ENCODE data around the gene CKM. TPM values are rescaled to one million over a fixed set of nuclear protein-coding genes. Genes with fewer than 3 reads are reported as not detected.

CKM gene
- total RNA-seq, 4 donors from 2014 or later: 0.17 to 0.73 TPM; not detected in 2

DNA sequence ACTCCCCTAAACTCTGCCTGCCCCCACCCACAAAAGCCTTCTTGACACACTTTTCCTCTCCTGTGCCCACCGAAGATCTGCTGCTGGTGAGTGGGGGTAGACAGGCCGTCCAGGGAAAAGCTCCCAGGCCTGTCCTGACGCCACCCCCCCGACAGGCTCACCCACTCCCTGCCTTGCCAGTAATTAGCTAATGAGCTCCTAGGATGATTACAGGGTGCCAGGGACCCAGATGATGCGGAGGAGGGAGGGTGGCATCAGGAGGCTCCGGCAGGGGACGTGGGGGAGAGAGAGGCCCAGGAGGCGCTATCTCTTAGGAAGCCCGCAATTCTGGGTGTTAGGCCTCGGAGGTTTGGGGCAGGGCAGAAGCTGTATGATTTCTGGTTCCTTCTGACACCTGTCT, 44.6 kb downstream of the CKM start:
- WGBS, 2 donors (ENCODE audit: low coverage in 1 of 2): 84 to 96% methylated on average over 6 of the region's 10 CpGs
- no peak overlapping the region for H3K27ac ChIP-seq
- H3K36me3 ChIP-seq: peaks cover 0 to 100% of the 10 kb centered on the region in 2 donors
- H3K9me3 ChIP-seq: no peaks in the 10 kb centered on the region
- no peaks in the 10 kb centered on the region for H3K4me1 ChIP-seq
- no peaks in the 10 kb centered on the region for H3K27me3 ChIP-seq
- no peak overlapping the region for H3K4me3 ChIP-seq
- TF ChIP-seq EP300 (IDR thresholded peaks at IDR 0.05) (no peak), POLR2A (IDR thresholded peaks at IDR 0.05) (no peak), POLR2AphosphoS5 (IDR thresholded peaks at IDR 0.05) (no peak)
- TF ChIP-seq, protein P1, sequence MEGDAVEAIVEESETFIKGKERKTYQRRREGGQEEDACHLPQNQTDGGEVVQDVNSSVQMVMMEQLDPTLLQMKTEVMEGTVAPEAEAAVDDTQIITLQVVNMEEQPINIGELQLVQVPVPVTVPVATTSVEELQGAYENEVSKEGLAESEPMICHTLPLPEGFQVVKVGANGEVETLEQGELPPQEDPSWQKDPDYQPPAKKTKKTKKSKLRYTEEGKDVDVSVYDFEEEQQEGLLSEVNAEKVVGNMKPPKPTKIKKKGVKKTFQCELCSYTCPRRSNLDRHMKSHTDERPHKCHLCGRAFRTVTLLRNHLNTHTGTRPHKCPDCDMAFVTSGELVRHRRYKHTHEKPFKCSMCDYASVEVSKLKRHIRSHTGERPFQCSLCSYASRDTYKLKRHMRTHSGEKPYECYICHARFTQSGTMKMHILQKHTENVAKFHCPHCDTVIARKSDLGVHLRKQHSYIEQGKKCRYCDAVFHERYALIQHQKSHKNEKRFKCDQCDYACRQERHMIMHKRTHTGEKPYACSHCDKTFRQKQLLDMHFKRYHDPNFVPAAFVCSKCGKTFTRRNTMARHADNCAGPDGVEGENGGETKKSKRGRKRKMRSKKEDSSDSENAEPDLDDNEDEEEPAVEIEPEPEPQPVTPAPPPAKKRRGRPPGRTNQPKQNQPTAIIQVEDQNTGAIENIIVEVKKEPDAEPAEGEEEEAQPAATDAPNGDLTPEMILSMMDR (IDR thresholded peaks at IDR 0.05): no peak
- ATAC-seq: no peak

DNA sequence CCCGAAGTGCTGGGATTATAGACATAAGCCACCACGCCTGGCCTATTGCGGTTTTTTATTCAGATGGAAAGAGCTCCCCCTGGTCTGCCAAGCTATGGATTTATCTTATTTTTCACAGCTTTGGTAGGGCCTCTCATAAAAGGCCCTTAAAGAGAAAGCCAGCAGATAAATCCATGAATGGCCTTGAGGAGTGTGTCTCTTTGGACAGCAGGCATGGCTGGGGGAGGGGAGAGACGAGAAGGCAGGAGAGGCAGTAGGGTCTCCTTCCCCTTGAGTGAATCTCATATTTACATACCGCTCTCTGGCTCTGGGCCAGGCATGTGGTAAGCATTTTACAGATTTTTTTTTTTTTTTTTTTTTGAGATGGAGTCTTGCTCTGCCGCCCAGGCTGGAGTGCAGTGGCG, 46.4 kb downstream of the CKM start:
- TF ChIP-seq, protein P1 (IDR thresholded peaks at IDR 0.05): no peak
- TF ChIP-seq POLR2A (IDR thresholded peaks at IDR 0.05): no peak
- TF ChIP-seq POLR2AphosphoS5 (IDR thresholded peaks at IDR 0.05): no peak
- no peak for TF ChIP-seq EP300 (IDR thresholded peaks at IDR 0.05)
- 57 to 68% methylated on average over 3 to 6 of the region's 7 CpGs for WGBS, 2 donors (ENCODE audit: low coverage in 1 of 2)
- Histone ChIP-seq H3K9me3 (no peaks in the 10 kb centered on the region), H3K27me3 (no peaks in the 10 kb centered on the region), H3K27ac (no peak overlapping the region), H3K36me3 (peaks cover 0 to 100% of the 10 kb centered on the region in 2 donors), H3K4me3 (no peak overlapping the region), H3K4me1 (no peaks in the 10 kb centered on the region)
- no peak for ATAC-seq

DNA sequence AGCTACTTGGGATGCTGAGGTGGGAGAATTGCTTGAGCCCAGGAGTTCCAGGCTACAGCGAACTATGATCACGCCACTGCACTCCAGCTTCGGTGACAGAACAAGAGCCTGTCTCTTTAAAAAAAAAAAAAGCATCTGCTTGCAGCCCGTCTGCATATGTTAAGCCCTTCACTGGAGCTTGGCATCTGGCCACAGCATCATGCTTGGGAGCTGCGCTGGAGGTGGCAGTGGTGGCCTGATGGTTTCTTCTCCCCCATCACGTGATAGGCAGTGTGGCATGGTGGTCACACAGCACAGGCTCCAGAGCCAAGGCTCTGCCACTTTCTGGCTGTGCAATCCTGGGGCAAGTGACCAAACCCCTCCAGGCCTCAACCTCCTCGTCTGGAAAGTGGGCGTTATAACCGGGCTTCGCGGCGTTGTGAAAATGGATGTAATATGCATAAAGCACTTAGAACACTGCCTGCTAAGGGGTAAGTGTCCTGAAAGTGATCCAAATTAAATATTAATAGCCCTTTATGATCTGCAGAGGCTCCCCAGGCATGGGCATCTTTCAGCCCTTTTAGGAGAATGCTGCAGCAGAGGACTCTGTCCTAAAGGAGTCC, 47.2 kb downstream of the CKM start:
- Histone ChIP-seq H3K4me3 (no peak overlapping the region), H3K27me3 (no peaks in the 10 kb centered on the region), H3K36me3 (peaks cover 0 to 98% of the 10 kb centered on the region in 2 donors), H3K27ac (no peak overlapping the region), H3K4me1 (no peaks in the 10 kb centered on the region), H3K9me3 (no peaks in the 10 kb centered on the region)
- no peak for ATAC-seq
- 37 to 56% methylated on average over 5 of the region's 12 CpGs for WGBS, 2 donors (ENCODE audit: low coverage in 1 of 2)
- TF ChIP-seq POLR2AphosphoS5 (IDR thresholded peaks at IDR 0.05) (no peak), EP300 (IDR thresholded peaks at IDR 0.05) (no peak), POLR2A (IDR thresholded peaks at IDR 0.05) (no peak)
- TF ChIP-seq, protein P1 (IDR thresholded peaks at IDR 0.05): no peak

DNA sequence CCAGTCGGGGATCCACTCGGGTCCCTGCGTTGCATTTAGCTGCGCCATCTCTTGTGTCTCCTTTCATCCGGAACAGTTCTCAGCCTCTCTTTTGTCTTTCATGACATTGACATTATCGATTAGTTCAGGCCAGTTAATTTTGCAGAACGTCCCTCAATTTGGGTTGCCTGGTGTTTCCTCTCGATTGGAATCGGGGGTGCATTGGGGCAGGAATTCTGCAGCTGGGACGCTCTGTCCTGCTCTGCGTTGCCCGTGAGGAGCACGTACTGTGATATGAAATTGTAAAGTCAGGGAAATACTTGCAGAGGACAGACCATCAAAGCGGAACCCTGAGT, 49.2 kb downstream of the CKM start:
- ATAC-seq: no peak
- 74 to 91% methylated on average over 9 to 10 of the region's 14 CpGs for WGBS, 2 donors (ENCODE audit: low coverage in 1 of 2)

DNA sequence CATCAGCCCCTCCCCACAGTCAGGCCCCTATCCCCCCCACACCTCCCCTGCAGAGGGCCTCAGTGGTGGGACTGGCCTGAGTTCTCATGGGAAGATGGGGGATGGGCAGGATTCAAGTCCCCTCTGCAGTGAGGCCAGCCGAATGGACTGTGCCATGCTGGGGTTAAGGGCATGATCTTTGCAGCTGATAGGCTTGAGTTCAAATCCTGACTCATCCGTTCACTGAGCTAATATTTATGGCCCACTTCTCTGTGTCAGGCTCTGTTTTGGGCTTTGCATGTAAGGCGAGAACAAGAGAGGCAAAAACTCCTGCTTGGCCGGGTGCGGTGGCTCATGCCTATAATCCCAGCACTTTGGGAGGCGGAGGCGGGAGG, 51.0 kb downstream of the CKM start:
- peaks cover 0 to 98% of the 10 kb centered on the region in 2 donors for H3K36me3 ChIP-seq

More for the DNA sequence above, 49.2 kb downstream of the CKM start:
- H3K9me3 ChIP-seq: no peaks in the 10 kb centered on the region
- H3K36me3 ChIP-seq: peaks cover 0 to 98% of the 10 kb centered on the region in 2 donors
- no peak overlapping the region for H3K27ac ChIP-seq
- TF ChIP-seq POLR2A (IDR thresholded peaks at IDR 0.05): no peak
- TF ChIP-seq POLR2AphosphoS5 (IDR thresholded peaks at IDR 0.05): no peak
- TF ChIP-seq, protein P1 (IDR thresholded peaks at IDR 0.05): no peak
- no peak for TF ChIP-seq EP300 (IDR thresholded peaks at IDR 0.05)
- H3K4me3 ChIP-seq: no peak overlapping the region
- H3K4me1 ChIP-seq: no peaks in the 10 kb centered on the region
- H3K27me3 ChIP-seq: no peaks in the 10 kb centered on the region

More for the DNA sequence above, 51.0 kb downstream of the CKM start:
- TF ChIP-seq EP300 (IDR thresholded peaks at IDR 0.05) (no peak), POLR2AphosphoS5 (IDR thresholded peaks at IDR 0.05) (no peak), POLR2A (IDR thresholded peaks at IDR 0.05) (no peak)
- TF ChIP-seq, protein P1 (IDR thresholded peaks at IDR 0.05): no peak
- ATAC-seq: no peak
- 64% methylated on average over 5 of the region's 7 CpGs; no CpG with 5 or more reads in 1 of the 2 donors for WGBS, 2 donors (ENCODE audit: low coverage in 1 of 2)
- no peaks in the 10 kb centered on the region for H3K9me3 ChIP-seq
- H3K27me3 ChIP-seq: no peaks in the 10 kb centered on the region
- no peak overlapping the region for H3K27ac ChIP-seq
- no peaks in the 10 kb centered on the region for H3K4me1 ChIP-seq
- no peak overlapping the region for H3K4me3 ChIP-seq

Data from gastroesophageal sphincter (tissue), 4 donors.